H1 (cell line): Measurements from ENCODE around the gene DNAJB13. TPM values are rescaled to one million over a fixed set of nuclear protein-coding genes. Genes with fewer than 3 reads are reported as not detected.

Experiments used
- CTCF ChIA-PET: fragments of 300-600 bp; sonication (Branson Sonifier 250); formaldehyde crosslinking; loops from one replicate; lab custom pipeline; 2021; ENCODE audit not compliant: partially characterized antibody; lab: Charles Lee
- POLR2A ChIA-PET: fragments of 300-600 bp; sonication (Branson Sonifier 250); formaldehyde crosslinking; loops from one replicate; lab custom pipeline; 2021; ENCODE audit warnings: inconsistent platforms; ENCODE audit not compliant: partially characterized antibody; lab: Charles Lee
- DNase-seq, 2 experiments: peaks; one replicate each; pipeline versions ENCODE4 v3.0.0 to v3.0.0-alpha.2; 2010 to 2022; ENCODE audit warnings: low spot score in 2 of 2, low read depth in 1 of 2, mixed read lengths in 1 of 2
- FAIRE-seq: peaks from 2 replicates; lab custom pipeline; 2011; peaks lifted over from hg19 to GRCh38; lab: Jason Lieb, UNC
- H2AFZ ChIP-seq: 2 replicates; pipeline ENCODE4 v1.8.1; 2012; ENCODE audit warnings: low read length, inconsistent platforms
- H2AK5ac ChIP-seq: 2 replicates; pipeline ENCODE4 v1.6.1; 2013; ENCODE audit warnings: low read depth, low read length
- H2BK120ac ChIP-seq: replicated peaks from 2 replicates; pipeline ENCODE3; 2013; ENCODE audit warnings: low read depth, low read length, inconsistent platforms
- H2BK12ac ChIP-seq: 2 replicates; pipeline ENCODE4 v1.6.1; 2013; ENCODE audit warnings: low read depth, low read length
- H2BK15ac ChIP-seq: 2 replicates; pipeline ENCODE4 v1.6.1; 2013; ENCODE audit warnings: low read length
- H2BK20ac ChIP-seq: 2 replicates; pipeline ENCODE4 v1.6.1; 2013; ENCODE audit warnings: low read length
- H2BK5ac ChIP-seq: 2 replicates; pipeline ENCODE4 v1.6.1; 2013; ENCODE audit warnings: low read depth, low read length
- H3K14ac ChIP-seq: 2 replicates; pipeline ENCODE4 v1.6.1; 2013; ENCODE audit warnings: inconsistent platforms; ENCODE audit not compliant: insufficient read length
- H3K18ac ChIP-seq: 2 replicates; pipeline ENCODE4 v1.6.1; 2013; ENCODE audit warnings: low read length; ENCODE audit errors: extremely low read depth
- H3K23ac ChIP-seq: 2 replicates; pipeline ENCODE4 v1.6.1; 2013; ENCODE audit warnings: inconsistent platforms; ENCODE audit not compliant: insufficient read length
- H3K23me2 ChIP-seq: 2 replicates; pipeline ENCODE4 v1.6.1; 2013; ENCODE audit warnings: low read depth, low read length
- H3K27ac ChIP-seq: 2 replicates; pipeline ENCODE4 v1.6.1; 2011; ENCODE audit warnings: low read depth, low read length, inconsistent platforms
- H3K27me3 ChIP-seq, 4 experiments: replicated peaks in 1 of 4; 1 replicate in 1 of 4; 2 replicates in 3 of 4; pipeline versions ENCODE4 v1.6.1 to v1.8.1; 2011 to 2013; ENCODE audit warnings: low read length in 3 of 4, mild to moderate bottlenecking in 3 of 4, inconsistent platforms in 2 of 4, mixed read lengths in 2 of 4, moderate library complexity in 1 of 4; ENCODE audit not compliant: control insufficient read depth in 3 of 4, insufficient read depth in 3 of 4; ENCODE audit errors: extremely low read depth in 1 of 4
- H3K36me3 ChIP-seq, 4 experiments: 2 replicates each; pipeline versions ENCODE4 v1.6.1 to v1.8.1; 2011 to 2013; ENCODE audit warnings: mild to moderate bottlenecking in 4 of 4, low read length in 3 of 4, moderate library complexity in 2 of 4, control low read depth in 1 of 4, inconsistent platforms in 1 of 4; ENCODE audit not compliant: insufficient read depth in 4 of 4, control insufficient read depth in 2 of 4
- H3K4ac ChIP-seq: replicated peaks from 2 replicates; pipeline ENCODE3; 2013; ENCODE audit warnings: low read length, low read depth, mixed read lengths, inconsistent platforms; ENCODE audit not compliant: insufficient read length
- H3K4me1 ChIP-seq, 4 experiments: replicated peaks in 1 of 4; 1 replicate in 1 of 4; 2 replicates in 3 of 4; pipeline versions ENCODE4 v1.6.1 to v1.8.1; 2011 to 2013; ENCODE audit warnings: low read length in 3 of 4, inconsistent platforms in 2 of 4, mixed read lengths in 1 of 4; ENCODE audit not compliant: insufficient read depth in 4 of 4, control insufficient read depth in 3 of 4
- H3K4me2 ChIP-seq, 2 experiments: 2 replicates each; pipeline versions ENCODE4 v1.6.1 to v1.8.1; 2011 to 2013; ENCODE audit warnings: low read depth in 2 of 2, low read length in 2 of 2, control low read depth in 1 of 2, inconsistent platforms in 1 of 2, mild to moderate bottlenecking in 1 of 2; ENCODE audit not compliant: insufficient read depth in 1 of 2
- H3K4me3 ChIP-seq, 4 experiments: fragments of 200-600, 300-600 bp in 1 of 4; sonication (generic), shearing (Covaris generic), sonication (Bioruptor Twin) in 1 of 4; 2 replicates each; pipeline versions ENCODE4 v1.5.1 to v1.8.1; 2011 to 2016; ENCODE audit warnings: low read length in 4 of 4, low read depth in 3 of 4, control low read depth in 2 of 4, inconsistent platforms in 2 of 4, mild to moderate bottlenecking in 2 of 4, mixed read lengths in 1 of 4, moderate library complexity in 1 of 4; ENCODE audit not compliant: insufficient read depth in 2 of 4; ENCODE audit errors: extremely low read depth in 1 of 4
- H3K56ac ChIP-seq: replicated peaks from 2 replicates; pipeline ENCODE3; 2013; ENCODE audit warnings: low read depth, mild to moderate bottlenecking, mixed read lengths, low read length, inconsistent platforms; ENCODE audit not compliant: insufficient read length
- H3K79me1 ChIP-seq: 2 replicates; pipeline ENCODE4 v1.6.1; 2013; ENCODE audit warnings: low read depth, low read length, control low read depth
- H3K79me2 ChIP-seq, 2 experiments: 2 replicates each; pipeline versions ENCODE4 v1.6.1 to v1.8.1; 2012 to 2013; ENCODE audit warnings: low read length in 2 of 2, mild to moderate bottlenecking in 2 of 2, inconsistent platforms in 1 of 2; ENCODE audit not compliant: insufficient read depth in 2 of 2, control insufficient read depth in 1 of 2
- H3K9ac ChIP-seq, 4 experiments: replicated peaks in 1 of 4; 1 replicate in 1 of 4; 2 replicates in 3 of 4; pipeline versions ENCODE4 v1.6.1 to v1.8.1; 2011 to 2013; ENCODE audit warnings: low read depth in 3 of 4, low read length in 3 of 4, control low read depth in 2 of 4, mild to moderate bottlenecking in 2 of 4, moderate library complexity in 2 of 4, inconsistent platforms in 1 of 4; ENCODE audit errors: extremely low read depth in 1 of 4
- H3K9me3 ChIP-seq, 2 experiments: 2 replicates each; pipeline versions ENCODE4 v1.6.1 to v1.8.1; 2012 to 2013; ENCODE audit warnings: mild to moderate bottlenecking in 2 of 2, moderate library complexity in 2 of 2, control low read depth in 1 of 2, inconsistent platforms in 1 of 2, low read depth in 1 of 2, low read length in 1 of 2, mixed read lengths in 1 of 2; ENCODE audit not compliant: insufficient read depth in 2 of 2
- H4K20me1 ChIP-seq, 2 experiments: replicated peaks in 1 of 2; 2 replicates each; pipeline versions ENCODE3 to v1.8.1; 2011 to 2013; ENCODE audit warnings: inconsistent platforms in 2 of 2, low read length in 2 of 2, mild to moderate bottlenecking in 1 of 2; ENCODE audit not compliant: insufficient read depth in 2 of 2, control insufficient read depth in 1 of 2
- H4K5ac ChIP-seq: 2 replicates; pipeline ENCODE4 v1.6.1; 2013; ENCODE audit warnings: low read length, low read depth, mixed read lengths, inconsistent platforms; ENCODE audit not compliant: insufficient read length
- H4K8ac ChIP-seq: 2 replicates; pipeline ENCODE4 v1.8.0; 2013; ENCODE audit warnings: mild to moderate bottlenecking, moderate library complexity, low read length, inconsistent platforms; ENCODE audit not compliant: insufficient read depth; ENCODE audit errors: extremely low read depth
- H4K91ac ChIP-seq: replicated peaks from 2 replicates; pipeline ENCODE3; 2013; ENCODE audit warnings: low read length, mixed read lengths, inconsistent platforms; ENCODE audit not compliant: insufficient read length
- EP300 ChIP-seq, 2 experiments: IDR thresholded peaks; 1 replicate in 1 of 2; 2 replicates in 1 of 2; pipeline ENCODE4 v1.6.1; 2011 to 2012; ENCODE audit warnings: low read depth in 2 of 2, low read length in 2 of 2, mild to moderate bottlenecking in 2 of 2, borderline replicate concordance in 1 of 2, inconsistent platforms in 1 of 2, moderate library complexity in 1 of 2
- EZH2 ChIP-seq: fragments of 200-600 bp; sonication (generic); IDR thresholded peaks from 2 replicates; pipeline ENCODE4 v1.7.1; 2012; ENCODE audit warnings: low read depth, mild to moderate bottlenecking, moderate library complexity, low read length, inconsistent platforms; ENCODE audit not compliant: severe bottlenecking
- POLR2A ChIP-seq, 2 experiments: IDR thresholded peaks; 1 replicate in 1 of 2; 2 replicates in 1 of 2; pipeline ENCODE4 v1.6.1; 2011; ENCODE audit warnings: low read depth in 2 of 2, low read length in 2 of 2, mild to moderate bottlenecking in 2 of 2; ENCODE audit errors: control extremely low read depth in 1 of 2
- RXRA ChIP-seq: IDR thresholded peaks from 2 replicates; pipeline ENCODE4 v1.6.1; 2011; ENCODE audit warnings: low read depth, mild to moderate bottlenecking, low read length, moderate library complexity; ENCODE audit not compliant: insufficient read depth
- SIRT6 ChIP-seq: IDR thresholded peaks from one replicate; pipeline ENCODE4 v1.7.1; 2012; ENCODE audit warnings: low read length, inconsistent platforms
- WGBS, 2 experiments: shearing (Covaris generic) in 1 of 2; methylation state at CpG; one replicate each; pipeline versions ENCODE4 v1.1.6 to v1.1.7; 2013 to 2015; ENCODE audit warnings: low lambda C conversion rate in 2 of 2, mixed read lengths in 2 of 2, inconsistent platforms in 1 of 2, low coverage in 1 of 2, missing lambda C conversion rate in 1 of 2; ENCODE audit not compliant: insufficient replicate concordance in 2 of 2, insufficient coverage in 1 of 2, insufficient read length in 1 of 2; ENCODE audit errors: extremely low coverage in 1 of 2, missing lambda C conversion rate in 1 of 2; 5-methylcytosine and 5-hydroxymethylcytosine counted together
- polyA plus RNA-seq, 7 experiments: library from polyadenylated mRNA; depleted of rRNA in 3 of 7; stranded (reverse) in 5 of 7; unstranded in 2 of 7; fragments of >200 nt in 5 of 7; fragments of 200-250 nt in 2 of 7; gene quantifications; 1 replicate in 5 of 7; 2 replicates in 1 of 7; 4 replicates in 1 of 7; pipeline versions ENCODE4 v1.2.1 to v1.2.3, GENCODE V29; 2011 to 2013; ENCODE audit warnings: missing spikeins in 2 of 7, mixed read lengths in 2 of 7
- total RNA-seq: library from RNA; stranded (reverse); fragmentation: NEBNext Ultra II Directional; extraction: Animal tissue kit (Norgen Biotek cat#: 25700); gene quantifications from 2 replicates; pipeline ENCODE4 v1.2.1, GENCODE V29; 2021
- TF ChIP-seq, protein P1 (sequence below): IDR thresholded peaks from 2 replicates; pipeline ENCODE4 v1.6.1; 2012; ENCODE audit warnings: inconsistent platforms

DNAJB13 gene
- total and polyA plus RNA-seq, 2 of the 8 experiments (the other 6 are each of a cell fraction or from before 2014, with no cell fraction given), result 0.27 TPM; not detected in 1

DNA sequence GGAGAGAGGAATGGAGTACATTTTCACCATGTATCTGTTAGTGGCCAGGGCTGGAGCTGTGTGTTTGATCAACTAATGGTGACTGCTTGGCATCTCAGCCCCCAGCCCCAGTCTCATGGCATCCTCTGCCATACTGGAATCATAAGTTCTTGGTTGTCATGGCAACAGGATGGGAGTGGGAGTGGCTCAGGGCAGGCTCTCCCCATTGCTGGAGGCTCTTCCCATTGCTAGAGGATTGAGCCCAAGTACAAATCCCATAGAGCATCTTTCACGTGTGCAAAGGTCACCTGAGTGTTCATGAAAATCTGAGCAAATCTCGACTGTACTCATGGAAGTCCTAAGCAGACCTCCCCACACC lies 14.9 kb downstream of the DNAJB13 start:
- Histone ChIP-seq H3K4me3 (no peak overlapping the region), H3K79me2 (no peaks in the 10 kb centered on the region), H3K27ac (no peak overlapping the region), H3K9ac (no peak overlapping the region), H3K14ac (no peak overlapping the region), H2BK15ac (no peak overlapping the region), H3K36me3 (no peaks in the 10 kb centered on the region), H3K4ac (no peak overlapping the region), H2AFZ (no peak overlapping the region), H4K5ac (no peak overlapping the region), H3K56ac (no peak overlapping the region), H3K79me1 (no peaks in the 10 kb centered on the region), H3K9me3 (no peaks in the 10 kb centered on the region), H2BK120ac (no peak overlapping the region), H3K23ac (no peak overlapping the region), H2BK12ac (no peak overlapping the region), H3K4me1 (no peaks in the 10 kb centered on the region), H4K8ac (no peak overlapping the region), H3K18ac (no peak overlapping the region), H3K27me3 (no peaks in the 10 kb centered on the region; a peak in 1 of 7 replicates), H2BK20ac (no peak overlapping the region), H4K20me1 (no peaks in the 10 kb centered on the region), H3K23me2 (no peaks in the 10 kb centered on the region; the same call in 1 of the 2 replicates), H3K4me2 (no peak overlapping the region), H2BK5ac (no peak overlapping the region), H2AK5ac (no peak overlapping the region), H4K91ac (no peak overlapping the region)
- FAIRE-seq (no peak), DNase-seq (no peak)
- ChIA-PET POLR2A (interaction anchor here (1.9 to 2.6 kb wide), 2 partner anchors 10 to 16 kb away, joined by 11 read pairs; partner anchors contain the start of gene UCP2), CTCF (interaction anchor here (0.6 to 2.9 kb wide), 4 partner anchors 8 to 176 kb away, joined by 3 to 8 read pairs (median 3); no protein-coding TSS in a partner anchor)
- 85% methylated on average over 2 of the region's 2 CpGs; no CpG with 5 or more reads in 1 of the 2 experiments for WGBS, 2 experiments
- no peak for TF ChIP-seq POLR2A (IDR thresholded peaks at IDR 0.05; ENCODE audit: control extremely low read depth in 1 of 2, low read depth in 2 of 2, low read length in 2 of 2)
- TF ChIP-seq, protein P1, sequence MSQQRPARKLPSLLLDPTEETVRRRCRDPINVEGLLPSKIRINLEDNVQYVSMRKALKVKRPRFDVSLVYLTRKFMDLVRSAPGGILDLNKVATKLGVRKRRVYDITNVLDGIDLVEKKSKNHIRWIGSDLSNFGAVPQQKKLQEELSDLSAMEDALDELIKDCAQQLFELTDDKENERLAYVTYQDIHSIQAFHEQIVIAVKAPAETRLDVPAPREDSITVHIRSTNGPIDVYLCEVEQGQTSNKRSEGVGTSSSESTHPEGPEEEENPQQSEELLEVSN, result no peak
- TF ChIP-seq EP300 (IDR thresholded peaks at IDR 0.05; ENCODE audit: borderline replicate concordance in 1 of 2, low read depth in 2 of 2, low read length in 2 of 2), result no peak
- TF ChIP-seq SIRT6, result no peak
- TF ChIP-seq RXRA, result no peak
- TF ChIP-seq EZH2, result no peak
